Activated CD4-positive, alpha-beta T cell treated with anti-CD3 and anti-CD28 coated beads for 48 hours (primary cell): ENCODE data around the gene TEKTIP1.

Experiments
- DNase-seq: peaks from one replicate; pipeline ENCODE4 v3.0.0-alpha.2; 2020

The TEKTIP1 gene

GRCh38 chr19:3538258-3538929 is 580 bp upstream of the TEKTIP1 start:
- no peak for DNase-seq

GRCh38 chr19:3539756-3540118 is 763 bp downstream of the TEKTIP1 start:
- no peak for DNase-seq

GRCh38 chr19:3543150-3544057 is 4.4 kb downstream of the TEKTIP1 start:
- no peak for DNase-seq

GRCh38 chr19:3544058-3544376 is 5.0 kb downstream of the TEKTIP1 start:
- no peak for DNase-seq

- peak; percentile 86 for DNase-seq
Measured at GRCh38 chr19:3544742-3545668, 6.0 kb downstream of the TEKTIP1 start.

- no peak for DNase-seq
Measured at GRCh38 chr19:3545669-3546034, 6.7 kb downstream of the TEKTIP1 start.

- no peak for DNase-seq
Measured at GRCh38 chr19:3546119-3546518, 7.1 kb downstream of the TEKTIP1 start.

- peak; percentile 59 for DNase-seq
Measured at GRCh38 chr19:3547301-3547731, 8.3 kb downstream of the TEKTIP1 start.

GRCh38 chr19:3547767-3548282 is 8.9 kb downstream of the TEKTIP1 start:
- no peak for DNase-seq

- DNase-seq: no peak
Measured at GRCh38 chr19:3548606-3549005, 9.6 kb downstream of the TEKTIP1 start.

GRCh38 chr19:3549816-3550215 is 10.8 kb downstream of the TEKTIP1 start:
- no peak for DNase-seq

GRCh38 chr19:3550947-3551791 is 12.2 kb downstream of the TEKTIP1 start:
- DNase-seq: no peak

GRCh38 chr19:3551792-3552095 is 12.8 kb downstream of the TEKTIP1 start:
- no peak for DNase-seq

- no peak for DNase-seq
Measured at GRCh38 chr19:3554254-3555083, 15.5 kb downstream of the TEKTIP1 start.

GRCh38 chr19:3555653-3556422 is 16.9 kb downstream of the TEKTIP1 start:
- DNase-seq: no peak

- no peak for DNase-seq
Measured at GRCh38 chr19:3556423-3556977, 17.5 kb downstream of the TEKTIP1 start.

GRCh38 chr19:3556978-3557460 is 18.0 kb downstream of the TEKTIP1 start:
- DNase-seq: peak; percentile 72

- DNase-seq: peak; percentile 97
Measured at GRCh38 chr19:3557461-3558248, 18.7 kb downstream of the TEKTIP1 start, which contains the start of gene MFSD12. Gene MFSD12 (minus strand): TSS chr19:3557586. CDS start chr19:3557403, 183 bp downstream.
